ENCODE measurements around the gene KTI12.

KTI12 gene

DNA sequence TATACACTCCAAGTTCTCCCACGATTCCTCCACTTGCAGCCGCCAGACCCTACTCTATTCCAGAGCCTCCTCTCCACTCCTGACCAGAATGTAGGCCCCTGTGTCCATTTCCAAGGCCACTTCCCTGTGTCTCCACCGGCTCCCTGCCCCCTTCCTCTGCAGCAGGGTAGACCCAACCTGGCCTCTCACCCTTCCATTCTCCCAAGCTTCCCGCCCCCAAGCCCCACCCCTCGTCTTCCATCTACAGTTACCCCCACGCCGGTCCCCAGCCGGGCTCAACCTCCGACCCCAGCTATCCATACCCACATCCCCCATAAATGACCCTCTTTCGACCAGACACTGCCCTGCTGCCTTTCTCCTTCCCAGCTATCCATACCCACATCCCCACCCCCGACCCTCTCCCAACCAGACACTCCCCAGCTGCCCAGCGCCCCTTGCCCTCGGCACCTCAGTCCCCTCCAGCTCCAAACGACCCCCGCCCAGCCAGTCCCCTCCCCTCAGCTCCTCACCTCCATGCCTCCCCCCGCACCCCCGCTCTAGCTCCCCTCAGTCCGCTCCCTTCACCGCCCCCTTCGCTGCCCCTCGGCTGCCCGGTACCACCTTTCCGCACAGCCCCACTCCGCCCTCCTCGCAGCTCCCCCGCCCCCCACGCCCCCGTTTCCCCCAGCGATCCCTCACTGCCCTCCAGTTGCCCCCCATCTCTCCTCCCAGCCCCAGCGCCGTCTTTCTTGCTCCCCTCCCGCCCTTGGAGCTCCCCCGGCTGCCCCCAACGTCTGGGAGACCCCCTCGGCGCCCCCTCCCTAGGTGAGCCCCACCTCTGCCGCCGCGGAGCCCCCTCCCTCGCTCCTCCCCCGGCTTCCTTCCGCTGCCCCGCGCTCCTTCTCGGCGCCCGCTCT, 43.8 kb downstream of the KTI12 start:
- no peaks in the 10 kb centered on the region for H3K27me3 ChIP-seq (ENCODE audit: insufficient read depth, poor library complexity, severe bottlenecking)
- no peaks in the 10 kb centered on the region for H3K4me1 ChIP-seq (ENCODE audit: insufficient read depth, poor library complexity, severe bottlenecking)
- H3K9me3 ChIP-seq (ENCODE audit: severe bottlenecking), result no peaks in the 10 kb centered on the region
- ATAC-seq (ENCODE audit: low read depth) (no peak), DNase-seq (ENCODE audit: low spot score) (no peak)
- H3K27ac ChIP-seq (ENCODE audit: poor library complexity, severe bottlenecking), result no peak overlapping the region
- H3K36me3 ChIP-seq (ENCODE audit: low read depth), result no peaks in the 10 kb centered on the region
- peak overlapping the region; percentile 71 for H3K4me3 ChIP-seq (ENCODE audit: severe bottlenecking)
- TF ChIP-seq, protein P1, sequence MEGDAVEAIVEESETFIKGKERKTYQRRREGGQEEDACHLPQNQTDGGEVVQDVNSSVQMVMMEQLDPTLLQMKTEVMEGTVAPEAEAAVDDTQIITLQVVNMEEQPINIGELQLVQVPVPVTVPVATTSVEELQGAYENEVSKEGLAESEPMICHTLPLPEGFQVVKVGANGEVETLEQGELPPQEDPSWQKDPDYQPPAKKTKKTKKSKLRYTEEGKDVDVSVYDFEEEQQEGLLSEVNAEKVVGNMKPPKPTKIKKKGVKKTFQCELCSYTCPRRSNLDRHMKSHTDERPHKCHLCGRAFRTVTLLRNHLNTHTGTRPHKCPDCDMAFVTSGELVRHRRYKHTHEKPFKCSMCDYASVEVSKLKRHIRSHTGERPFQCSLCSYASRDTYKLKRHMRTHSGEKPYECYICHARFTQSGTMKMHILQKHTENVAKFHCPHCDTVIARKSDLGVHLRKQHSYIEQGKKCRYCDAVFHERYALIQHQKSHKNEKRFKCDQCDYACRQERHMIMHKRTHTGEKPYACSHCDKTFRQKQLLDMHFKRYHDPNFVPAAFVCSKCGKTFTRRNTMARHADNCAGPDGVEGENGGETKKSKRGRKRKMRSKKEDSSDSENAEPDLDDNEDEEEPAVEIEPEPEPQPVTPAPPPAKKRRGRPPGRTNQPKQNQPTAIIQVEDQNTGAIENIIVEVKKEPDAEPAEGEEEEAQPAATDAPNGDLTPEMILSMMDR (IDR thresholded peaks at IDR 0.05; ENCODE audit: poor library complexity, severe bottlenecking), result no peak

DNA sequence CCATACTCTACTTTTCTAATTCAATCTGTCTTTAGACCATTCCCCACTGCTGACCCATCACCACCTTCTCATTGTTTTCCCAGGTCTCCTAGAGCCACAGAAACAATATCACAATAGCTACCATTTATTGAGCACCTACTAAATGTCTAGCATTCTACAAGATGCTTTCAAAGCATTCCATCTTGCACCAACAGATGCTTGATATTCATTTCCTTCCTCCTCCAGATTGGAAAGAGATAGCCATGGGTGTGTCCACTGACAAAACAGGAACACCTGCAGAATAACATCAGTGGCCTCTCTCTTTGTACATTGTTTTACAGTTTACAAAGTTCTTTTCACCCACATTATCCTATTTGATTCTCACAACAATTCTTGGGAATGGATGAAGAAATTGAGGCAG, 45.4 kb downstream of the KTI12 start:
- Histone ChIP-seq H3K36me3 (ENCODE audit: low read depth) (no peaks in the 10 kb centered on the region), H3K27me3 (ENCODE audit: insufficient read depth, poor library complexity, severe bottlenecking) (no peaks in the 10 kb centered on the region), H3K9me3 (ENCODE audit: severe bottlenecking) (no peaks in the 10 kb centered on the region), H3K27ac (ENCODE audit: poor library complexity, severe bottlenecking) (no peak overlapping the region), H3K4me3 (ENCODE audit: severe bottlenecking) (no peak overlapping the region), H3K4me1 (ENCODE audit: insufficient read depth, poor library complexity, severe bottlenecking) (no peaks in the 10 kb centered on the region)
- DNase-seq (ENCODE audit: low spot score) (no peak), ATAC-seq (ENCODE audit: low read depth) (no peak)
- TF ChIP-seq, protein P1 (IDR thresholded peaks at IDR 0.05; ENCODE audit: poor library complexity, severe bottlenecking), result no peak

DNA sequence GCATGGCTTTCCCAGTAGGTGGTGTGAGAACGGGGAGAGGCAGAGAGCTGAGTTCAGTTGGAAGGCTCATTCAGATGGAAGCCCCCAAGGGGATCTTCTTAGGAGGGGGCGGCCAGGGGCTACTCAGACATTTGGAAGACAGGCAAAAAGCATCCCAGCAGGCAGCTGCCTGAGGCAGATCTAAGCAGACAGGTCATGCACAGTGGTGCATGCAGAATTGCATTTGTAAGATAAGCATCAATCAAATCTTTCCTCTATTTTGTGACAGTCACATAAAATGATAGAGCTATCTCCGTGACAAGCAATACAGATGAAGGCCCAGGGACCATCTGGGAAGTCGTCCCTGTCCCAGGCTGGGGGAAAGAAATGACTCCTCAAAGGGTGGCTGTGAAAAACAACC, 46.9 kb downstream of the KTI12 start:
- Histone ChIP-seq H3K27ac (ENCODE audit: poor library complexity, severe bottlenecking) (no peak overlapping the region), H3K4me1 (ENCODE audit: insufficient read depth, poor library complexity, severe bottlenecking) (no peaks in the 10 kb centered on the region), H3K36me3 (ENCODE audit: low read depth) (no peaks in the 10 kb centered on the region), H3K4me3 (ENCODE audit: severe bottlenecking) (no peak overlapping the region), H3K9me3 (ENCODE audit: severe bottlenecking) (no peaks in the 10 kb centered on the region), H3K27me3 (ENCODE audit: insufficient read depth, poor library complexity, severe bottlenecking) (no peaks in the 10 kb centered on the region)
- ATAC-seq (ENCODE audit: low read depth) (no peak), DNase-seq (ENCODE audit: low spot score) (no peak)
- TF ChIP-seq, protein P1 (IDR thresholded peaks at IDR 0.05; ENCODE audit: poor library complexity, severe bottlenecking), result no peak

DNA sequence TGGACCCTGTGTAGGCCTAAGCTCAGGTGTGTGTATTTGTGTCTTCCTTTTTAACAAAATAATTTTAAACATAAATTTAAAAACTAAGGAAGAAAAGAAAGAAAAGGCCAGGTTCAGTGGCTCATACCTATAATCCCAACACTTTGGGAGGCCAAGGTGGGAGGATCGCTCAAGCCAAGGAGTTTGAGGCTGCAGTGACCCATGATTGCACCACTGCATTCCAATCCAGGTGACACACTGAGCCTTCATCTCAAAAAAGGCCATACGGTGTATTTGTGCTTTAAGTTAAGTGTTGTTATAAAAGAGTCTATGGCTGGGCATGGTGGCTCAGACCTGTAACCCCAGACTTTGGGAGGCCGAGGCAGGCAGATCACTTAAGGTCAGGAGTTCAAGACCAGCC, 51.4 kb downstream of the KTI12 start:
- H3K4me1 ChIP-seq (ENCODE audit: insufficient read depth, poor library complexity, severe bottlenecking), result no peaks in the 10 kb centered on the region
- no peak overlapping the region for H3K4me3 ChIP-seq (ENCODE audit: severe bottlenecking)
- ATAC-seq (ENCODE audit: low read depth) (no peak), DNase-seq (ENCODE audit: low spot score) (no peak)
- H3K27me3 ChIP-seq (ENCODE audit: insufficient read depth, poor library complexity, severe bottlenecking), result no peaks in the 10 kb centered on the region
- no peaks in the 10 kb centered on the region for H3K36me3 ChIP-seq (ENCODE audit: low read depth)
- TF ChIP-seq, protein P1 (IDR thresholded peaks at IDR 0.05; ENCODE audit: poor library complexity, severe bottlenecking), result no peak
- H3K27ac ChIP-seq (ENCODE audit: poor library complexity, severe bottlenecking), result no peak overlapping the region
- no peaks in the 10 kb centered on the region for H3K9me3 ChIP-seq (ENCODE audit: severe bottlenecking)
